ENCODE results near the gene HMGXB3. TPM values are rescaled to one million over a fixed set of nuclear protein-coding genes. Genes with fewer than 3 reads are reported as not detected.

Gene HMGXB3
- total RNA-seq, 6 experiments from 2014 or later: 7.7 to 28.3 (median 12.2) TPM

DNA sequence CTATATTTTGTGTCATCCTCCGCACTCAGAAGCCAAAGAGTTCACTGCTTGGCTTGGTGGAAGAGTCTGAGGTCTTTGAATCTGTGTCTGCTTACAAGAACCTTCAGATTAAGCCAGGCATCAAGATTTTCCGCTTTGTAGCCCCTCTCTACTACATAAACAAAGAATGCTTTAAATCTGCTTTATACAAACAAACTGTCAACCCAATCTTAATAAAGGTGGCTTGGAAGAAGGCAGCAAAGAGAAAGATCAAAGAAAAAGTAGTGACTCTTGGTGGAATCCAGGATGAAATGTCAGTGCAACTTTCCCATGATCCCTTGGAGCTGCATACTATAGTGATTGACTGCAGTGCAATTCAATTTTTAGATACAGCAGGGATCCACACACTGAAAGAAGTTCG lies 19.3 kb upstream of the HMGXB3 start:
- TF ChIP-seq, protein P1, sequence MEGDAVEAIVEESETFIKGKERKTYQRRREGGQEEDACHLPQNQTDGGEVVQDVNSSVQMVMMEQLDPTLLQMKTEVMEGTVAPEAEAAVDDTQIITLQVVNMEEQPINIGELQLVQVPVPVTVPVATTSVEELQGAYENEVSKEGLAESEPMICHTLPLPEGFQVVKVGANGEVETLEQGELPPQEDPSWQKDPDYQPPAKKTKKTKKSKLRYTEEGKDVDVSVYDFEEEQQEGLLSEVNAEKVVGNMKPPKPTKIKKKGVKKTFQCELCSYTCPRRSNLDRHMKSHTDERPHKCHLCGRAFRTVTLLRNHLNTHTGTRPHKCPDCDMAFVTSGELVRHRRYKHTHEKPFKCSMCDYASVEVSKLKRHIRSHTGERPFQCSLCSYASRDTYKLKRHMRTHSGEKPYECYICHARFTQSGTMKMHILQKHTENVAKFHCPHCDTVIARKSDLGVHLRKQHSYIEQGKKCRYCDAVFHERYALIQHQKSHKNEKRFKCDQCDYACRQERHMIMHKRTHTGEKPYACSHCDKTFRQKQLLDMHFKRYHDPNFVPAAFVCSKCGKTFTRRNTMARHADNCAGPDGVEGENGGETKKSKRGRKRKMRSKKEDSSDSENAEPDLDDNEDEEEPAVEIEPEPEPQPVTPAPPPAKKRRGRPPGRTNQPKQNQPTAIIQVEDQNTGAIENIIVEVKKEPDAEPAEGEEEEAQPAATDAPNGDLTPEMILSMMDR (IDR thresholded peaks at IDR 0.05): no peak
- no peak for TF ChIP-seq POLR2A (IDR thresholded peaks at IDR 0.05)
- Histone ChIP-seq H3K9me3 (no peaks in the 10 kb centered on the region), H3K4me3 (no peak overlapping the region), H3K27ac (no peak overlapping the region), H3K4me1 (no peaks in the 10 kb centered on the region), H3K27me3 (no peaks in the 10 kb centered on the region), H3K36me3 (no peaks in the 10 kb centered on the region)
- WGBS (ENCODE audit: insufficient coverage, low coverage, low lambda C conversion rate, missing lambda C conversion rate): 96% methylated on average over 2 of the region's 3 CpGs
- ATAC-seq (no peak), DNase-seq (no peak)
- intact Hi-C loops (cut with DNase I): no loop called here

DNA sequence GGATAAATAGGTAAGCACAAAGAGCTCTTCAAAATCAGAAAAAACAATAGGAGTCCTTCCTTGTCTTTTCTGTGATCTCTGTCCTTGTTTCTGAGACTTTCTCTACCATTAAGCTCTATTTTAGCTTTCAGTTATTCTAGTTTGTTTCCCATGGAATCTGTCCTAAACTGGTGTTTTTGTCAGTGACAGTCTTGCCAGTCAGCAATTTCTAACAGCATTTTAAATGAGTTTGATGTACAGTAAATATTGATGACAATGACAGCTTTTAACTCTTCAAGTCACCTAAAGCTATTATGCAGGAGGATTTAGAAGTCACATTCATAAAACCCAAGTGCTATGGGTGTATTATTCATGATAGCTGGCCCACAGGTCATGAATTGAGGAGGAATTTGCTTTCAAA lies 18.0 kb upstream of the HMGXB3 start:
- Histone ChIP-seq H3K4me3 (no peak overlapping the region), H3K4me1 (no peaks in the 10 kb centered on the region), H3K36me3 (no peaks in the 10 kb centered on the region), H3K9me3 (no peaks in the 10 kb centered on the region), H3K27me3 (no peaks in the 10 kb centered on the region), H3K27ac (no peak overlapping the region)
- no peak for ATAC-seq
- no peak for DNase-seq
- TF ChIP-seq POLR2A (IDR thresholded peaks at IDR 0.05): no peak
- TF ChIP-seq, protein P1 (IDR thresholded peaks at IDR 0.05): no peak
- intact Hi-C loops (cut with DNase I): no loop called here

DNA sequence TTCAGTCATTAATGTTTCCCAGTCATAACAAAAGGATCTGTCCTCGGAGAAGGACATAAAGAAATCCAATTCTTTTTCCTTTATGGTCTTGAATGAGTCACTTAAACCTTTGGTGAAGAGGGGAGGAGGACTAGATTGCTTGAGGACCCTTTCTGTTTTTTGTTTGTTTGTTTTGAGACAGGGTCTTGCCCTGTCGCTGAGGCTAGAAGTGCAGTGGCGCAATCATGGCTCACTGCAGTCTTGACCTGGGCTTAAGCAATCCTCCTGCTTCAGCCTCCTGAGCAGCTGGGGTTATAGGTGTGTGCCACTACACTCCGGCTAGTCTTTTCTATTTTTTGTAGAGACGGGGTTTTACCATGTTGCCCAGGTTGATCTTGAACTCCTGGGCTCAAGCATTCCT lies 12.4 kb upstream of the HMGXB3 start:
- DNase-seq: no peak
- Histone ChIP-seq H3K27ac (no peak overlapping the region), H3K36me3 (no peaks in the 10 kb centered on the region), H3K27me3 (no peaks in the 10 kb centered on the region), H3K4me1 (no peaks in the 10 kb centered on the region), H3K4me3 (no peak overlapping the region), H3K9me3 (no peaks in the 10 kb centered on the region)
- intact Hi-C loops (cut with DNase I): loop anchor here in 1 of 2 donors (5.0 kb wide), 1 partner anchor 151 kb away; no protein-coding TSS in a partner anchor
- WGBS (ENCODE audit: insufficient coverage, low coverage, low lambda C conversion rate, missing lambda C conversion rate): 73% methylated on average over 5 of the region's 5 CpGs
- no peak for TF ChIP-seq POLR2A (IDR thresholded peaks at IDR 0.05)
- TF ChIP-seq, protein P1 (IDR thresholded peaks at IDR 0.05): no peak
- ATAC-seq: no peak

DNA sequence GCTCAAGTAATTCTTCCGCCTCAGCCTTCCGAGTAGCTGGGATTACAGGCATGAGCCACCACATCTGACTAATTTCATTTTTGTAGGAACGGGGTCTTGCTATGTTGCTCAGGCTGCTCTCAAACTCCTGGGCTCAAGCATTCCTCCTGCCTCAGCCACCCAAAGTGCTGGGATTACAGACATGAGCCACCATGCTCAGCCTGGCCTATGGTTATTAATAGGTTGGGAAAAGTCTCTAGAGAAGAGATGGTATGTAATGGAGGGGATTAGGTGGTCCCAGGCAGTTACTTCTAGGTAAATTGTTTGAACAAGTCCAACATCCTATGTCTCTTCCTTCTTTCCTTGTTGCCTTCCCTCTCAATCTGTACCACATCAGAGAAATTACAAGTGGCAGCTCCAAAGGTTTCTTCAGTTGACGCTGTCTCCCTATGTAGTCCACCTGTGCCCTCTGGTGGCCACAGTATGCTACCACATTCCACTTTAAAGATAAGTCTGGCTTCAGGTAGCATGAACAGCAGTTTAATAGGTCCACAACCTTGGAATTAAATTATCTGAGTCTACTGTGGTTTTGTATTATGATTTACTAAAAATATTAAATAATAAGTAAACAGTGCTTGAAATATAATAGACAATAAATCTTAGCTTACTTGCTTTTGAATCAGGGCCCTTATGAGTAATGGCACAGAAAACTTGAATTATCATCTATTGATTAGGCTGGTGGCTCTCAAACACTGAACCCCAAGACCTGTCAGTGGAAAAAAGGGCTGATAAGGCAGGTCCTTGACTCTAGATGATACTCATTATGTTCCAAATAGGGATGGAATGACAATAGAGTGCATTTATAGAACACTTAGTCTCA lies 9.8 kb upstream of the HMGXB3 start:
- peaks cover 0 to 6% (median 0%) of the 10 kb centered on the region in 4 donors for H3K36me3 ChIP-seq
- H3K27me3 ChIP-seq: no peaks in the 10 kb centered on the region
- peak; percentile 96 to 99 (median 98) for ATAC-seq
- DNase-seq: peak in 2 of 3 donors; percentile 48 to 63
- TF ChIP-seq, protein P1 (IDR thresholded peaks at IDR 0.05): peak; percentile 89 to 94 (median 91)
- no peak for TF ChIP-seq POLR2A (IDR thresholded peaks at IDR 0.05)
- H3K9me3 ChIP-seq: no peaks in the 10 kb centered on the region
- no peak overlapping the region for H3K4me3 ChIP-seq
- no peak overlapping the region for H3K27ac ChIP-seq
- WGBS (ENCODE audit: insufficient coverage, low coverage, low lambda C conversion rate, missing lambda C conversion rate): 69% methylated on average over 4 of the region's 4 CpGs
- intact Hi-C loops (cut with DNase I): loop anchor here (10.0 kb wide), 2 partner anchors 156 to 356 kb away; no protein-coding TSS in a partner anchor
- H3K4me1 ChIP-seq: no peaks in the 10 kb centered on the region
